Thyroid gland (tissue), 4 donors: ENCODE data around the gene AKR1C8.
"Not testable (repeated sequence)": the region's sequence is repeated elsewhere in the genome, so short reads cannot be mapped to it uniquely, and the experiment has no call there.

ENCODE experiments used
- POLR2A ChIP-seq, 2 donors: fragments of 450-650 bp; IDR thresholded peaks; one replicate each; pipeline ENCODE4 v1.6.1; 2017; ENCODE audit warnings: antibody characterized with exemption in 2 of 2, mild to moderate bottlenecking in 2 of 2, moderate library complexity in 1 of 2
- TF ChIP-seq, protein P1 (sequence below), 6 experiments: fragments of 200-600 bp in 3 of 6; fragments of 450-650 bp in 3 of 6; sonication (generic) in 3 of 6; IDR thresholded peaks; one replicate each; pipeline ENCODE4 v1.5.1; 2016 to 2019; ENCODE audit warnings: antibody characterized with exemption in 6 of 6, mild to moderate bottlenecking in 2 of 6, inconsistent platforms in 1 of 6, moderate library complexity in 1 of 6

DNA sequence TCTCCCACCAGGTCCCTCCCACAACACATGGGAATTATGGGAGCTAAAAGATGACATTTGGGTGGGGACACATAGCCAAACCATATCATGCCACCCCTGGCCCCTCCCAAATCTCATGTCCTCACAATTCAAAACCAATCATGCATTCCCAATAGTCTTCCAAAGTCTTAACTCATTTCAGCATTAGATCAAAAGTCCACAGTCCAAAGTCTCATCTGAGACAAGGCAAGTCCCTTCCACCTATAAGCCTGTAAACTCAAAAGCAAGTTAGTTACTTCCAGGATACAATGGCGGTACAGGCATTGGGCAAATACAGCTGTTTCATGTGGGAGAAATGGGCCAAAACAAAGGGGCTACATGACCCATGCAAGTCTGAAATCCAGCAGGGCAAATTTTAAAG is 24.8 kb upstream of the AKR1C8 start:
- TF ChIP-seq, protein P1, sequence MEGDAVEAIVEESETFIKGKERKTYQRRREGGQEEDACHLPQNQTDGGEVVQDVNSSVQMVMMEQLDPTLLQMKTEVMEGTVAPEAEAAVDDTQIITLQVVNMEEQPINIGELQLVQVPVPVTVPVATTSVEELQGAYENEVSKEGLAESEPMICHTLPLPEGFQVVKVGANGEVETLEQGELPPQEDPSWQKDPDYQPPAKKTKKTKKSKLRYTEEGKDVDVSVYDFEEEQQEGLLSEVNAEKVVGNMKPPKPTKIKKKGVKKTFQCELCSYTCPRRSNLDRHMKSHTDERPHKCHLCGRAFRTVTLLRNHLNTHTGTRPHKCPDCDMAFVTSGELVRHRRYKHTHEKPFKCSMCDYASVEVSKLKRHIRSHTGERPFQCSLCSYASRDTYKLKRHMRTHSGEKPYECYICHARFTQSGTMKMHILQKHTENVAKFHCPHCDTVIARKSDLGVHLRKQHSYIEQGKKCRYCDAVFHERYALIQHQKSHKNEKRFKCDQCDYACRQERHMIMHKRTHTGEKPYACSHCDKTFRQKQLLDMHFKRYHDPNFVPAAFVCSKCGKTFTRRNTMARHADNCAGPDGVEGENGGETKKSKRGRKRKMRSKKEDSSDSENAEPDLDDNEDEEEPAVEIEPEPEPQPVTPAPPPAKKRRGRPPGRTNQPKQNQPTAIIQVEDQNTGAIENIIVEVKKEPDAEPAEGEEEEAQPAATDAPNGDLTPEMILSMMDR (IDR thresholded peaks at IDR 0.05) = not testable (repeated sequence)
- not testable (repeated sequence) for TF ChIP-seq POLR2A (IDR thresholded peaks at IDR 0.05)
